NCI-H187 (cell line): Measurements from ENCODE around the gene BLTP1.
A peak's percentile ranks its signal among the peaks of the same experiment; 100 is the strongest.
"Not testable (repeated sequence)": the region's sequence is repeated elsewhere in the genome, so short reads cannot be mapped to it uniquely, and the experiment has no call there.

Source experiments
- DNase-seq, 2 experiments: peaks; one replicate each; lab custom pipeline; 2025; lab: John Stamatoyannopoulos, UW

Gene BLTP1, protein sequence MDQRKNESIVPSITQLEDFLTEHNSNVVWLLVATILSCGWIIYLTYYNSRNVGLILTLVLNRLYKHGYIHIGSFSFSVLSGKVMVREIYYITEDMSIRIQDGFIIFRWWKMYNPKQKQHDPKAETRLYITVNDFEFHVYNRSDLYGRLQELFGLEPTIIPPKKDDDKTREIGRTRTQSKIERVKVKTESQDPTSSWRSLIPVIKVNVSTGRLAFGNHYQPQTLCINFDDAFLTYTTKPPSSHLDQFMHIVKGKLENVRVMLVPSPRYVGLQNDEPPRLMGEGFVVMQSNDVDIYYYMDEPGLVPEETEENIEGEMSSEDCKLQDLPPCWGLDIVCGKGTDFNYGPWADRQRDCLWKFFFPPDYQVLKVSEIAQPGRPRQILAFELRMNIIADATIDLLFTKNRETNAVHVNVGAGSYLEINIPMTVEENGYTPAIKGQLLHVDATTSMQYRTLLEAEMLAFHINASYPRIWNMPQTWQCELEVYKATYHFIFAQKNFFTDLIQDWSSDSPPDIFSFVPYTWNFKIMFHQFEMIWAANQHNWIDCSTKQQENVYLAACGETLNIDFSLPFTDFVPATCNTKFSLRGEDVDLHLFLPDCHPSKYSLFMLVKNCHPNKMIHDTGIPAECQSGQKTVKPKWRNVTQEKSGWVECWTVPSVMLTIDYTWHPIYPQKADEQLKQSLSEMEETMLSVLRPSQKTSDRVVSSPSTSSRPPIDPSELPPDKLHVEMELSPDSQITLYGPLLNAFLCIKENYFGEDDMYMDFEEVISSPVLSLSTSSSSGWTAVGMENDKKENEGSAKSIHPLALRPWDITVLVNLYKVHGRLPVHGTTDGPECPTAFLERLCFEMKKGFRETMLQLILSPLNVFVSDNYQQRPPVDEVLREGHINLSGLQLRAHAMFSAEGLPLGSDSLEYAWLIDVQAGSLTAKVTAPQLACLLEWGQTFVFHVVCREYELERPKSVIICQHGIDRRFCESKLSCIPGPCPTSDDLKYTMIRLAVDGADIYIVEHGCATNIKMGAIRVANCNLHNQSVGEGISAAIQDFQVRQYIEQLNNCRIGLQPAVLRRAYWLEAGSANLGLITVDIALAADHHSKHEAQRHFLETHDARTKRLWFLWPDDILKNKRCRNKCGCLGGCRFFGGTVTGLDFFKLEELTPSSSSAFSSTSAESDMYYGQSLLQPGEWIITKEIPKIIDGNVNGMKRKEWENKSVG (N-terminal part only)

DNA sequence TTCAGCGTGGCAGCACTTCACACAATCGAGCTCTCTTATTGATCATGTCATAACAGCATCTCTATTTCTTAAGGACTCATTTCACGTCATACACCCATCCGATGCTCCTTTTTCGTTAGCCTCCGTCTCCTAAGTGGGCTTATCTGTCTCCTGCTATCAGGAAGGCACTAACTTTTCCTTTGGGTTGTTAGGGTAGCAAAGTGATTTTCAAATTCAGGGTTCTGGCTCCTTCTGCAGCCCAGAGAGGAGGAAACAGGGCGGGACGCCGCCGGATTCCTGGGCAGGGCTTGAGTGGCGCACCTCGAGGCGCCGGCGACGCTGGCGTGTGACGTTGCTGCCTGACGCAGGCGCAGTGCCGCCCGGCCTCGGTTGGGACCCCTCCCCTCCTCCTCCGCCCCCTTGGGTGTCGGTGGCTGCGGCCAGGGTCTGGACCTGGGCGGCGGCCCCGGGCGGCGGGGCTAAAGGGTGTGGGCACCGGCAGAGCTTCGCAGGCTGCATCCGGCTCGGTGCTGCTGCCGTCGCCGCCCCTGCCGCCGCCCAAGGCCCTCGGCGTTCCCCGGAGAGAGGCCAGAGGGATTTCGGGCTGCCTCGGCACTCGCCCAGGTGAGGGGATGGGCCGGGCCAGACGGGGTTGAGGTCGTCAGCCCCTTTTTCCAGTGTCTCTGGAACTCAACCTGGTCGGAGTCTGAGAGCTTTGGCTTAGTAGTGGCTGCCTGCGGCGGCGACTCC is at the start of gene BLTP1:
Gene BLTP1 (plus strand): TSS at position 350 of the 729 bp plus-strand sequence. CDS start 18,317 bp downstream, outside the sequence.
- peak; percentile 49 to 67 for DNase-seq

DNA sequence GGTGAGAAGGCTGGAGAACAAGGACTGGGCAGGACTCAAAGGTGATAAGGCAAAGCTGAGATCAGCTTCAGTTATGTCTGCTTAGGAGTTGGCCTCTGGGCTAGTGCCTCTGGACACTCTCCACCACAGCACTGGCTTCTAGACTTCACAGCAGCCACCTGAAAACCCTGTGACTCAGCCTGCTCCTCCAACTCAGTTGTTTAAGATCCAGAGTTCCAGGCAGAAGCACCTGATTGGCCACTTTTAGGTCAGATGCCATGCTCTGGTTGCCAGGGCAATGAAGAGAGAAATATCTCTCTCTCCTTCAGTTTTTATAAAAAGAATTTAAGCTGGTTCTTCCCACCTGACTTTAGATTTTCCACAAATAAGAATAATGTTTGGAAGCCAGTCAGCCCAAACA is 47.9 kb upstream of the BLTP1 start:
- no peak for DNase-seq

DNA sequence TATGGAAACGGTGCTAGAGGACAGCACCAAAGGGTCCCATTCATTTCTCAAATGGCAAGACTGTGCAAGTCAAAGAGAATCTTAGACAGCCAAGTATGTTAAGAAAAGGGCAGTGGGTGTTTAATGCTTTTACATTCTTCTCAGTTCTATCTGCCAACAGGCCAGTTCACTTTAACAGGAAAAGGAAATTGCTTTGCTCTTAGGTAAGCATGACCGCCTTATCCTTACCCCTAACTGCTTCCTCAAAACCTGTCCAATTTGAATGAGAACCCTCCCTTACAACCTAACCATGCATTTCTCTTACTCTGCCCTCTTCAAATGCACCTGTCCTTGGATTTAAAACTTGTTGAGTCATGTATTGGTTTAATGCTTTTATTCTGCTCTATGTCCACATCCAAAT is 44.5 kb upstream of the BLTP1 start:
- no peak for DNase-seq

DNA sequence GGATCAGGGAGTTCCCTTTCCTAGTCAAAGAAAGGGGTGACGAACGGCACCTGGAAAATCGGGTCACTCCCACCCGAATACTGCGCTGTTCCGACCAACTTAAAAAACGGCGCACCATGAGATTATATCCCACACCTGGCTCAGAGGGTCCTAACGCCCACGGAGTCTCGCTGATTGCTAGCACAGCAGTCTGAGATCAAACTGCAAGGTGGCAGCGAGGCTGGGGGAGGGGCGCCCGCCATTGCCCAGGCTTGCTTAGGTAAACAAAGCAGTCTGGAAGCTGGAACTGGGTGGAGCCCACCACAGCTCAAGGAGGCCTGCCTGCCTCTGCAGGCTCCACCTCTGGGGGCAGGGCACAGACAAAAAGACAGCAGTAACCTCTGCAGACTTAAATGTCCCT is 41.8 kb upstream of the BLTP1 start:
- not testable (repeated sequence) for DNase-seq

DNA sequence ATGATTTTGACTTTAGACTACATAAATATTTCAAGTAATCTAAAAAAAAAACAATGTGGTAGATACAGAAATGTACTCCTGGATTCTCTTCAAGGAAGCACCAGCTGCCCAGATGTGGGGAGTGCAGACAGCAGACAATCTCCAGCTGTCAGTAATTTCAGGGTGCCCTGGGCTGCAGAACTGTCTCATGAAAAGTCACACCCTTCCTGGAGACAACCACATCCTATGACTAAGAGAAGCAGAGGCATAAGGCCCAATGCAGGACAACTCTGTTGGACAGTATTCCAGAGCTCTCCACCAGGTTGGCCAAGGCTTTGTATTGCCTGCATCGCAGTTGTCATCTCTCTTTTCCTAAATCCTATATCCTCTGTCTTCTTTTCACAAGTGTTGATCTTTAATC is 34.4 kb upstream of the BLTP1 start:
- no peak for DNase-seq

DNA sequence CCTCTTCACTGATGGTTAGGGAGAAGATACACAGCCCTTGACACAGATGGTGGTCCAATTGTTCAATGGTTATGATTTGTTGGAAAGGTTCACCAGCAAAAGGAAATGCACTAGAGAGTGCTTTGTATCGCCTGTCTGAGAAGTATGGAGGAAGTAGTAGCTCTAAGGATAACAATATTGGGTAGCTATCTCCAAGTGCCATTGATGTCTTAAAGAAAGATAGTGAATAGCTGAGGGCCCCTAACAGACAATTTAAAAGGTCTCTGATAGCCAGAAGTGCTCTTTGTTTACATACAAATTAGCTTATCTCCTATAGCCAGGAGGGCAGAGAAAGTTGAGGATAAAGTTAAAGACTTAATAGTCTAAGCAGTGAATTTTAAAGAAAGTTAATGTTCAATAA is 33.9 kb upstream of the BLTP1 start:
- no peak for DNase-seq

DNA sequence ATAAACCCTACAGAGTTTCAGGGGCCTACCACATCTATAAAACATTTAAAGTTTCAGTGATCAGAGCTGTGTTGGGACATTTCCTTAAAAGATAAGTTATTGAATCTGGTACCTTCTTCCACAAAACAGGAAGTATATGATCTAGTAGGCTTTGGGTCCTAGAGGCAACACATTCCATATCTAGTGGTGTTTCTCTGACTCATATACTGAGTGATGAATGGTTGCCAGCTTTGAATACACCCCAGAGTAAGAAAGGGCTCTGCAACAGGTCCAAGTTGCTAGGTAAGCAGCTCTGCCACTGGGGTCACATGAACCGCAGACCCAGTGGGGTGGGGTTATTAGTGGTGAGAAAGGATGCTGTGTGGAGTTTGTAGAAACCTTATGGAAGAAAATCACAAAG is 32.4 kb upstream of the BLTP1 start:
- DNase-seq, result no peak

DNA sequence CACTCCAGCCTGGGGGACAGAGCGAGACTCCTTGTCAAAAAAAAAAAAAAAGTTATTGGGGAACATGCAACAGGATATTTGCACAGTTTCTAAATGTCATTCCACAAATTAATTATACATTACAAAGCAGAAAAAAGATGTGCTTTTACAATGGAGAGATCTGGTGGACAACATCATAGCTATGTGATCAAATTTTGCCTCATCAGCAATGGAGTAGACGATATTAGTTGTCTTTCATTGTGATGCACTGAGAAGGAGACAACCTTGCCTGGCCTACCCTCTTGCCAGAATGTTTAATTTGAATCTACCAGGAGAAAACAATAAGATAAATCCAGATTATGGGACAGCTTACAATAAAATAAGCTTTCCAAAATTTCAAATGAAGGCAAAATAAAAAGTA is 30.5 kb upstream of the BLTP1 start:
- no peak for DNase-seq

DNA sequence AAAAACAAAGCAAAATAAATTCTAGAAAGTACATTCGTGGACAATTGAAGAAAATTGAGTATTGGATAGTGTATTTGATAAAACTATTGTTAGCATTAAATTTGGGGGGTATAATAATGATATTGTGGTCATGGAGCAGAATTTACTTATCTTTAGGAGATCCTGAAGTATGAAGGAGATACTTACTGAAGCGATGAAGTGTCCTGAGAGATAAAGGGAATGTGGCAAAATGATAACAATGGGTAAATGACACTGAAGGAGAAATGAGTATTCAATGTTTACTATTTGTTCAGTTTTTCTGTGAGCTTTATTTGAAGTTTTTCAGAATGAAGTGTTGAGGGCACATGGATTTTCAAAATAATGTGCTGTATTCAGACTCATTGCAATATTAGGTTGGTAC is 30.0 kb upstream of the BLTP1 start:
- DNase-seq, result no peak

DNA sequence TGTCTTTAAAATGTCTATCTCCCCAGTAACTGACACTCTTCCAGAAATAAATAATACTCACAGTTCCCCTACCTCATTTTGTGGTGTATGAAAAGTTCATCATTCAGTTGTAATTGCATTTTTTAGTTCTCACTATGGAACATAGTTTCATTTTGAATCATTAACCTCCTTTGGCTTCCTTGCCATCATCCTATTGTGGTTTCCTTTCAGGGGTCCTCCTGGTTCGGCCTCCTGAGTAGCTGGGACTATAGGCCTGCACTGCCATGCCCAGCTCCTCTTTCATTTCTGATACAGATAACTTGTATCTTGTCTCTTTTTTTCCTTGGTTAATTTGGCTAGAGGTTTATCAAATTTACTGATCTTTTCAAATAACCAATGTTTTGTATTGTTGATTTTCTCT is 23.1 kb upstream of the BLTP1 start:
- no peak for DNase-seq

DNA sequence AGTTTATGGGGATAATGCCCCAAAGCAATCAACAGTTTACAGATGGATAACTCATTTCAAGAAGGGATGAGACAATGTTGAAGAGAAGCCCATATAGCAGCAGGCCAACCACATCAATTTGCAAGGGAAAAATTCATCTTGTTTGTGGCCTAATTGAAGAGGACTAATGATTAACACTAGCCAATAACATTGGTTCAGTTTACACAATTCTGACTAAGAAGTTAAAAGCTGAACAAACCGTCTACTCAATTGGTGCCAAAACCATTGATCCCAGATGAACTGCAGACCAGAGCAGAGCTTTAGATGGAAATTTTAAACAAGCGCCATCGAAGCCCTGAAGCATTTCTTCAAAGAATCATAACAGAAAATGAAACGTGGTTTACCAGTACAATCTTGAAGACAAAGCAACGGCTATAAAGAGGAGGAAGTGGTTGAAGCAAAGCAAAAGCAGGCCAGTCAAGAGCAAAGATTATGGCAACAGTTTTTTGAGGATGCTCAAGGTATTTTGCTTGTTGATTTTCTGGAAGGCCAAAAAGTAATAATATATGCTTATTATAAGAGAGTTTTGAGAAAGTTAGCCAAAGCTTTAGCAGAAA is 20.5 kb upstream of the BLTP1 start:
- no peak for DNase-seq

DNA sequence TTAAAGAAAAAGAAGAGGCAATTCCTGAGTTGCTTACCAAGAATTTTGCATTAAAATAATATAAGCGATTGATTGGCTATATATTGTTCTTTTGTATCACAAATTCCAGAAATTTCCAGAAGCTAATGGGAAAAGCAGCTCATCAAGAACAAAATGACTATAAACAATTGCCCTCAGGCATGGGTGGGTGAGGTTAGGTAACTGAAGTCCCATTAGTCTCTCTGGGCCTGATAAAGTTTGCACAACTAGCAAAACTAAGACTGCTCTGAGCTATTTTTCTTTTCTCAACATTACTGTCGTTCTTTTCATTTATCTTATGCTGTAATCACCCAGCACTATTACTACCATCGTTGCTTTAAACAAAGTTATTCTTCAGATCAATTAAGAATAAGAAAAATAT is 19.2 kb upstream of the BLTP1 start:
- DNase-seq, result no peak

DNA sequence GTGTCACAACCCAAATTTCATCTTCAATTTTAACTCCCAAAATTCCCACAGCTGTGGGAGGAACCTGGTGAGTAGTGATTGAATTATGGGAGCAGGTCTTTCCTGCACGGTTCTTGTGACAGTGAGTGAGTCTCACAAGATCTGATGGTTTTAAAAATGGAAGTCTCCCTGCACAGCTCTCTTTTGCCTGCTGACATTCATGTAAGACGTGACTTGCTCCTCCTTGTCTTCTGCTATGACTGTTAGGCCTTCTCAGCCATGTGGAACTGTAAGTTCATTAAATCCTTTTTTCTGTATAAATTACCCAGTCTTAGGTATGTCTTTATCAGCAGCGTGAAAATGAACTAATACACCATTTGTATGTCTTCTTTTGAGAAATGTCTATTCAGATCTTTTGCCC is 13.0 kb upstream of the BLTP1 start:
- no peak for DNase-seq

DNA sequence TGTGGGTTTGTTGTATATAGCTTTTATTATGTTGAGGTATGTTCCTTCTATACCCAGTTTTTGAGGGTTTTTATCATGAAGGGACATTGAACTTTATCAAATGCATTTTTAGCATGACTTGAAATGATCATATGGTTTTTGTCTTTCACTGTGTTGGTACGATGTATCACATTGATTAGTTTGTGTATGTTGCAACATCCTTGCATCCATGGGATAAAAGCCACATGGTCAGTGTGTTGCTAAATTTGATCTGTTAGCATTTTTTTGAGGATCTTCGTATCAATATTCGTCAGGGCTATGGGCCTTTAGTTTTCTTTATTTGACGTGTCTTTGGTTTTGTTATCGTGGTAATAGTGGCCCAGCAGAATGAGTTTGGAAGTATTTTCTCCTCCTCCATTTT is 11.3 kb upstream of the BLTP1 start:
- no peak for DNase-seq

DNA sequence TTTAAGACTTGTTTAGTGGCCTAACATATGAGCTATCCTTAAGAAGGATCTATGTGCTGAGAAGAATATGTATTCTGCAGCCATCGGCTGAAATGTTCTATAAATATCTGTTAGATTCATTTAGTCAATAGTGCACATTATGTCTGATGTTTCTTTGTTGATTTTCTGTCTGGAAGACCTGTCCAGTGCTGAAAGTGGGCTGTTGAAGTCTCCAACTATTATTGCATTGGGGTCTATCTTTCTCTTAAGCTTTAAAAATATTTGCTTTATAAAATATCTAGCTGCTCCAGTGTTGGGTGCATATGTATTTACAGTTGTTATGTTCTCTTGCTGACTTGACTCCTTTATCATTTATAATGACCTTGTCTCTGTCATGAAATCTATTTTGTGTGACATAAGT is 9.4 kb upstream of the BLTP1 start:
- DNase-seq, result no peak

DNA sequence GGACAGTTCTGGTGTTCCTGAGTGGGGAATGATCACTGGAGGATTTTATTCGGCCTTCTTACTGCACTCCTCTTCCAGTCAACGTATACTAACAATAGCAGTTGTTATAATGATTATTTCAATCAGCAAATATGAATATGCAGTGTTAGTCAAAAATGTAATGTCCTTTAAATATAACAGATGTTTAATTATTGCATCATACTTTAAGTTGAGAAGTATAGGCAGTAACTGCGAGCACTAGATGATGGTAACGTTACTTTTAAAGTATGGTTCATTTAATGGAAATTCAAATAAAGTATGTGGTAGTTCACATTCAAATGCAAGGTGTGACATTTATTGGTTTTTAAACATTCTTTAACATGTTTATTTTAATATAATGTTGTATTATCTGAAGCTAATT is 5.5 kb upstream of the BLTP1 start:
- no peak for DNase-seq

DNA sequence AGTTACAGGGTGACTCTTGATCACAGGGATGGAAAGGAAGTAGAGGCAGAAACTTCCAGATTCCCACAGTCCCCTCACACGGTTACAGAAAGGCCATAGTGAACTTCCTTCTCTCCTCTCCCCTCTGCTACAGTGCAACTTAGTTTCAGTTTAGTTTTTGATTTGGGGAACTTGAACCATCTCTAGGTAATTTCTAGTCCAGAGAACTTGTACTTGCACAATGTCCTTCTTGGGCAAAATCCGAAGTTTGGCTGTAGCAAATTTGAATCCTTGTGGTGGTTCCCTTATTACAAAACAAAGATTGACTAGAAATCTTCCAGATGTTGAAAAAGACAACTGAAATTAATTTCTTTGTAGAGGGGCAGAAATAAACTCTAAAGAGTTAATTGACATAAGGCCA is 1.2 kb upstream of the BLTP1 start:
- DNase-seq, result no peak

DNA sequence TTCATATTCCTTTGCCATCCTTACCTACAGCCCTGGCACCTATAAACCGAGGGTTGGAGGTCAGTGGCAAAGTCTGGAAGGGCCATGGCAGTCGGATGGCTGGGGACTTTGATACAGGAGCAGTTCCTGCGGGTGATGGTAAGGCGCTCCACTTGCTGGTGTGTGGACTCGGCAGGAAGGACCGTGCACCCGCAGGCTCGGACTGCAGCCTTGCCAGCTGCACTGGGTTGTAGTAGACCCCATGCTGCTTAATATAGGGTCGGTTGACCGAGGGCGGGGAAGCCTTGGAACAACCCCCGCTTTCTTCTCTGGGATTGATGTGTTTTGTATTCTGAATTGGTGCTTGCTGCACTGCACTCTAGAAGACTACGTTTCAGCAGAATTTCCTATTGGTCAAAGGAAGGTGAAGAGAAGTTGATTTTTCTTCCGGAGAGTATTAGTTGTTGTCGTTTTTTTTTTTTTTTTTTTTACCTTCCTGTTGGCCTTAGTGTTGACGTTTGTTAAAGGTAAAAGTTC is 638 bp downstream of the BLTP1 start:
- DNase-seq, result no peak

DNA sequence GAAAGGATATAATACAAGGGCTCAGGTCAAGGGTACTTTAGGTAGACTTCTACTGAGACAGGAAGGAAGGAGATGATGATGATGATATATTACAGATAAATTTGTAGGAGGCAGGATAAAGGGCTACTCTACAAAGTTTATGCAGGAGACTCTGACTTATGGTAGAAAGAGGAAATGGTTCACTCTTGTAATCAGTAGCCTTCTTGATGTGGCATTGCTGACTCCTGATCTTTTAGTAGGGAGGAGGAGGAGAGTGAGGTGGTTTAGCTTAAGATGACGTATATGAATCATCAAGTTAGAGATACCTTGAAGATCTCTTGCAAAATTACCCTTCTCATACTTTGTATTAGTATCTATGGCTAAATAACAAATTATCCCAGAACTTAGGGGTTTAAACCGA is 4.7 kb downstream of the BLTP1 start:
- no peak for DNase-seq

DNA sequence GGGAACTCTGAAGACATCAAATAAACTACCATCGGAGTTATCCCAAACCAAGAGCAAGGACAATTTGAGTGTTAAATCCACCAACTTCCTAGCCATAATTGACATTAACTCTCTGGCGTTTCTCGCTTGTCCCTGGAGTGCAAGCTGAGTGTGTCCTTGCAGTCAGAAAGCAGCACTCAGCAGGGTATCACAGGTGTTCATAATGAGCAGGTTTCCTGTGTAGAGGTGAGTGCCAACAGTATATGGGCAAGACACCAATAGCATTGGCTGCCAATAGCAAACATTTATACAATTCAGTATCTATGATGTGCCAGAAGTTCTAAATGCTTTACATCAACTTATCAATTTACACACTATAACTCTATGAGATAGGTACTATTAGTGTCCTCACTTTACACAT is 11.2 kb downstream of the BLTP1 start:
- DNase-seq, result no peak

DNA sequence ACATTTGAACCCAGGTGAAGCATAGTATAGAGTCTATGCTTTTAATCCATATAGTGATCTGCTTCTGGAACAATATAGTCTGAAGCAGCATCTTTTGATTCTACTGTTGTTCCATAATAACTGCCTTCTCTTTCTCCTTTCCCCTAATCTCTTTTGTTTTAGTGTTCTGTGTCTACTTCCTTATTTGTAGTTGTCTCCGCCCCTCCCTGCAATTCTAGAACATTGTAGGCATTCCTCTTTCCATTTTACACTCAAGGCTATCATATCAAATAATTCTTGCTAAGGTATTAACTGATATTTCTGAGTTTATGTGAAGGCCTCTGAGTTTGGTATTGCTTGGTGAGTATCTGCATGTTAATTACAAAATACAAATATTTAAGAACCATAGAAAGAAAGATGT is 11.6 kb downstream of the BLTP1 start:
- no peak for DNase-seq
